Epidermal melanocyte (primary cell): ENCODE results near the gene RSPH9.
"Not testable (repeated sequence)": the region's sequence is repeated elsewhere in the genome, so short reads cannot be mapped to it uniquely, and the experiment has no call there.

Experiments used
- DNase-seq: peaks from one replicate; pipeline ENCODE4 v3.0.0; 2011; ENCODE audit warnings: low spot score; ENCODE audit not compliant: insufficient read length

Gene RSPH9

DNA sequence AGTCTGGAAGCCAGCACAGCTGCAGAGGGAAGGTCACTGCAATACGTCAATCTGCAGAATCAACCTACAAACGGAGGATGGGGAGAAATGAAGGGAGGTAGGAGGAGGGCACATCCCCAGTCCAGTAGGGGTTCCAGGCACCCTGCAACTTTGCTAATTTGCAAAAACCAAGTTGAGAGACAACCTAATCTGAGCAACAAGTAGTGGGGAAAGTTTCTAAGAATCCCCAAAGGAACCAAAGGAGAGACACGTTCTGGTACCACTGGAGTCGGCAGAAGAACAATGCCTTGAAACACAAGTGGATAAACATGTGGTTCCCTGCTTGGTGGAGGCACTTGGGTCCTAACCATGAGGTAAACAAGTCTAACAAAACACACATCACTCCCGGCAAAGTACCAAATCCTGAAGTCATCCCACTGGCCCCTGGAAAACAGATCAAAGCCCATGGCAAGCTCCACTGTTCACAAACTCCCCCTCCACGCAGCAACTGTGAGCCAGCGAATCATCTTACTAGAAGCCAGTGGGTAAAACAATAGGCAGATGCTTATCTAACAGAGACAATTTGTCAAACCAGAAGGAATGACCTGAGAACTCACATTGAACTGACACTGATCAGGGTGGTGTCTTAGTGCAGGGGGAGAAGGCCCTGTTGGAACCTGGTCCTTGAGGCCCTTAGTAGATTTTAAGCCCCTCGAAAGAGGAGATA, 38.0 kb downstream of the RSPH9 start:
- DNase-seq, result no peak

DNA sequence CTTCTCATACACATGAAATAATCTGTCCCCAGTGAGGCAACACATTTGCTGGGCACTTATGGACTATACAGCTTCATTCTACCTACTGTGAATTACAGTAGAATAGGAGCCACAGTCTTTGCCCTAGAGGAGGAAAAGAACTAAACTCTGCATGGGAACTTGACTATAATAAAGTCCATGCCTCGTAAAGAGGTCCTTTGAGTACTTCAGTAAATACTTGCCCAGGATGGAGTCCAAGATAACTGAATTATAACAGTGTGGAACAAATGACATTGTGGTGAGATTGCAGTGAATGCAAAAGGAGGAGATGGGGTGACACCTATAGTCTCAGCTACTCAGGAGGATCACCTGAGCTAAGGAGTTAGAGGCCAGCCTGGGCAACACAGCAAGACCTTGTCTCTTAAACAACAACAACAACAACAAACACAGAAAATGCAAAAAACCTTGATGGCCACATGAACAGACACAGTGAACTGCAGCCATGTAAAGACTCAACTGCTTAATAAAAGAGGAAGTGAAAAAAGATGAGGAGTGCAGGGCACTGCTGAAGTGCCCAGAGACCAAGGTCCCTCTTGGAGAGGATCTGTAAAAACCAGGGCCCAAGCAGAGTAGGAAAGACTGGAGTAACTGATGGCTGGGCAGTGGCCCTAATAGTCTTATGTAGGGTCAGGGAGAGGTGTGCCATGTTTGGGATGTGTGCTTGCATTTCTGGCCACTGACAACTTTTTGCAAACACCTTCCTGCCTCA, 39.0 kb downstream of the RSPH9 start:
- no peak for DNase-seq

DNA sequence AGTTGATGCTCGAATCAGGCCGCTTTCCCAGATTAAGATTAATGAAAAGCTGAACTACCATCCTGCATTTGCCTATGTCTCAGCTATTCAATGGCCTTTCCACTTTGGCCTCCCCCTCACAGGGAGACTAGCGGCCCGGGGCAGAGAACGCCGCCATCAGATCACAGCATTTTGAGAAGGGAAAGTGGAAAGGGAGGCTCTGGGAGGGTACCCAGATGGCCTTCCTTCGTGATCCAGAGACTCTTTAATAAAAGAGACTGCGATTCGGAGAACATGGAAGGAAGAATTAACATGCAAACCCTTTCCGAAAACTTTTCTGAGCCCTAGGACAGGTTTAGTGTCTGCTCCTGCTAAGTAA, 42.2 kb downstream of the RSPH9 start:
- no peak for DNase-seq

DNA sequence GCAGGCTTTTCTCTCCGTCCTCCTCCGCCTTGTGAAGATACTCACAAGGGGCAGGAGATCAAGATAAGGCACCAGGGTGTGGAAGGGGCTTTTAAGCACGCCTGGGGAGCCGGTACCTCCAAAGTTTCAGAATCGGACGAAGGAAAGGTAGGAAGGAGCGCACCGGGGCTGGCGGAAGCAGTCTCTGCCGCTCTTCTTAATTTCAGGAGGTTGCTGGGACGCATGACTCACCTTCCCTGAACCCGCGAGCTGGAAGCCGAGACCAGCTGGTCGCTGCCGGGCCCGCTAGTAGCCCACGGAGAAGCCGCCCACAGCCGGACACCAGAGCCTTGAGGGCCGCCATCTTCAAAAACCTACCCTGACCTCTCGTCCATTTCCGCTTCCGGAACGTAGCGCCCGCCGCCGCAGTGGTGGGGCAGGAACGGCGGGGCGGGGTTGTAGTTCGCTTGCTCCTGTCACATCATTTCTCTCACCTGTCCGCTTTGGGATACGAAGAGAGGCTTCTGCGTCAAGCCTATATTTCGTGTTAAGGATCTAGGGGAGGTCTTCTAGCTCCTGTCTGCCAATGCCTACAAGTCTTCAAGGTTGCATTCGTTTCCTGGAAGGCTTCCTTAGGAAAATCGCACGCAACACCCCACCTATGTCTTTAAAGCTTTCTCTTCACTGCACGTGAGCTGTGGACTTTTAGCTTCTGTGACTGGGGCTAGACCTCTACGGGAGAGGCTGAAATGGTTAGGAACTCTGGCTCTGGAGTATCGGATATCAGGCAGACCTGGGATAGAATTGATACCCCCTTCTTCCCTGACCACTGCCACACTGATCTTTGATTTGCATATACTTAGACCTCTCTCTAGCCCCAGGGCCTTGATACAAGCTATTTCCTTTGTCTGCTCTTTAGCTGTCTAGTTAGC, 42.9 kb downstream of the RSPH9 start, which contains the start of gene MRPS18A:
Gene MRPS18A, minus strand, starts transcription at position 355 of the 911 bp plus-strand sequence. Its CDS starts 12 bp downstream, at position 343.
- peak; percentile 85 for DNase-seq

DNA sequence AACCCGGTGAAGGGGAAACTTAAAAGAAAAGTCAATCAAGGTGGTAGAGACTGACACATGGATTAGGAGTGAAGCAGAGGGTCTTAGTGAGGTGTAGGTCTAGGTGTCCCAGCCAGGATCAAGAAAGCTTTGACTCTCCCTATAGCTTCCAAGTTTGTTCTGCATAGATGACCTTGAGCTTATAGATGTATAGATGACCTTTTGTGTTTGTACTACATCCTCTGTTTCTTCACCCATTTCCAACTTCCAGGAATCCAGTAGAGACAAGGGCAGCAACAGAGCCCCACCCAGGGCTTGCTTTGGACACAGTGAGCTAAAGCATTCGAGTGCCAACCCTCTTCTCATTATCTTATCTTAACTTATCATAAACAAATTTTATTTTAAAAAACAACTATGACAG, 44.6 kb downstream of the RSPH9 start:
- no peak for DNase-seq

DNA sequence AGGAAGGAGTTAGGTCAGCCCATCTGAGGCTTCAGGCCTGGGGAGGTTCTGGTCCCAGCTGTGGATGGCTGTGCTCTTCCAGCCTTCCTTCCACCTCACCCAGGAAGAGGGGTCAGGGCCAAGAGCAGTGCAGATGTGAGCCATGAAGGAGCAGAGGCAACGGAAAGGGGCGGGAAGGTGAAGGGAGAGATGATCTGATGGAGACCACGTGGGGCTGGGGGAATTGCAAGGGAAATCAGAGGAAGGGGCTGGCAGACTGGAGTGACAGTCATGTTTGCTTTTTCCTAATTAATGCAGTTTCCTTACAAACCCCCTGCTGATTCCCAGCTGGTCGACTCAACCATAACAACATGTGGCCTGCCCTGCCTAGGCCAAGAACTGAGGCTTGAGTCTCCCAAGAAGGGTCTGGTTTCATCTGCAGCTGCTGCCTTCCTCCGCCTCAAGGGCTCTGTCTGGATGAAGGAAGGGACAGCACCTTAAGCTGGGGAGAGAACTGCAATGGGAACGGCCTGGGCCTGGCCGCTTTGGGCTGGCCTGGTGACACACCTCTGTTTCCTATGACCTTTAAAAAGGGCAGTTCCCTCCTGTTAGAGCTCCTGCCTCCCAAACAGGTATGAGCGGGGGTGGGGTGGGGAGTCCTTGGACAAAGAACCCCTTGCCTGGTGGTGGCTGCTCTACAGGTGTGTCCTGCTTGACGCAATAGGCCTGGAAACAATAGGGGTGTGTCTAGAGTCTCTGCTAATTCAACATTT, 50.6 kb downstream of the RSPH9 start:
- no peak for DNase-seq

DNA sequence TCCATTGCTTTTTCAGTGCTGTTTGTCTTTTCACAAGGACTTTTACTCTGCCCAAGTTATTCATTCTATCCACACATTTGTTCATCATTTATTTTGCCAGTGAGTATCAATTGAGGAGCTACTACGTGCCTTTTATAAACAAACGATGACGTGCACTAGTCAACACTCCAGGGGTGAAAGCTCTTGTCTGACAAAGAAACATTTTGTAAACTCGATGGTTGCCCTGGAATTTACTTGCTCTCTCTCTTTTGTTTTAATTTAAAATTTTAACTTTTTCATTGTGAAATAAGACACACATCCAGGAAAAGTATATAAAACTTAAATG, 51.1 kb downstream of the RSPH9 start:
- DNase-seq, result no peak

DNA sequence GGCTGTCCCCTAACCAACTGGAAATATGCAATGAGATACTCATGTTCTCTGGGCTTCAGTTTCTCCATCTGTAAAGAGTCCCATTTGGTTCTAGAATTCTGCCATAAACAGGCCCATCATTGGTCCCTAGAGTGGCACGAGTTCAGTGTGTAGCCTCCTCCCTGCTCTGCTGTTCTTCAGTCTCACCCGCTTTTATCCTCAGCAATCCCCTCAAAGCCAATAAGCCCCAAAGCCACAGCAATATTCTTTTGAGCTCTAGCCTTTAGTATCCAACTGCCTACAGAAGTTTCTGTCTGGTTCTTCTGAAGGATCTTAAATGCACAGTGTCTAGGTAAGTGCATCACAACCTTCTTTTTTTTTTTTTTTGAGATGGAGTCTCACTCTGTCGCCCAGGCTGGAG, 52.6 kb downstream of the RSPH9 start:
- no peak for DNase-seq

DNA sequence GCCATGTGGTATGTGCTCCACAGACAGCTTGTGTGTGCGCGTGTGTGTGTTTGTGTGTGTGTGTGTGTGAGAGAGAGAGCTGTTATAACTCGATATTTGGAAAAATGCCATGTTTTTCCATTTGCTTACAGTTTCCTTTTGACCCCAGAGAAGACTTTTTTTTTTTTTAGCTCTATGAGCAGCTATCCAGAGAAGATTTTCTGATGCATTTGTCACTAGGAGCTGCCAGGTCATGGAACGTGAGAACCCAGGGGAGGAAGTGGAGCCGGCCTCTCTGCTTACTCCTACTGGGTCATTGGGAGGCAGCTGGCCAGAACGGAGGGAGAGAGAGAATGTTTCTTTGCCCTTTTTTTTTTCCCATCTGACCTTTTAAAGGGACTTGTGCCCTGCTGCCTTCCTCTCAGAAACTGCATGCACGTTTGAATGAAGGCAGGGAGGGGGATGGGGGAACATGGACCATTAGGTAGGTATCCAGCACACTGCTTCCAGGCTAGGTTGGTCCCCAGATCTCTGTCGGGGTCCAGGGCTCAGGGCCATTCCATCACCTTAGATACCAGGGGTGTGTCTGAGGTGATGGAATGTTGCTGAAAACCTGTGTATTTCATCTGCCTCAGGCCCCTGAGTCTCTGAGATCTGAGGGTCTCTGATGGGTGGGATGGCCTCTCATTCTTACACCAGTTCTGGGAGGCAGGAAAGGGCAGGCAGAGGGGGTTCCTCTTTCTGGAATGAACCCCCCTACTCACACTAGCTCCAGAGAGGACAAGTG, 53.9 kb downstream of the RSPH9 start:
- no peak for DNase-seq

DNA sequence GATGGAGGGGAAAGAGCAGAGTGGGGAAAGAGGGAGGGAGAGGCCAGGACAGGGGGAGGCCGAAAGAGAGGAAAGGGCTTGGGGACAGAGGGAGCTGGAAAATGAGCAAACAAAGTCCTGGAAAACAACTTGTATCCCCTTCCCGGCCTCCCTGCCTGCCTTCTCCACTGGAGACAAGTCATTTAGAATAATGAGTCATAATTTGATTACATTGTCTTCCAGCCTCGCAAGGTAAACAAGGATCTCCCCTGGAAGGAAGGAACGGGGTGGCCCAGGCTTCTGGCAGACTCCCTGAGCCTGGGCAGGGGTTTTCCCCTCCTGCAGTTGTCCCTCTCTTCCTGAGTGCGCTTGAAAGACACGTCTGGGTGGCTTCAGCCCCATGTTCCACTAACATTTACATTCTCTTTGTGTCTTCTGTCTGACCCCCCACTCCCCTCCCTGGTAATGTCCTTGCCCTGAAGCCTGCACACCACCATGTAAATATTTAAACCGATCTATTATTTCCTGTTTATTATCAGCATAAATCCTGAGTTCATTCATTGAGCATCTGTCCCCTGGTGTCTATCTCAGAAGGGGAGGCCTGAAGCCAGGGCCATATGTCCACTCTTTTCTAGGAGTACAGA, 54.8 kb downstream of the RSPH9 start:
- DNase-seq, result no peak

DNA sequence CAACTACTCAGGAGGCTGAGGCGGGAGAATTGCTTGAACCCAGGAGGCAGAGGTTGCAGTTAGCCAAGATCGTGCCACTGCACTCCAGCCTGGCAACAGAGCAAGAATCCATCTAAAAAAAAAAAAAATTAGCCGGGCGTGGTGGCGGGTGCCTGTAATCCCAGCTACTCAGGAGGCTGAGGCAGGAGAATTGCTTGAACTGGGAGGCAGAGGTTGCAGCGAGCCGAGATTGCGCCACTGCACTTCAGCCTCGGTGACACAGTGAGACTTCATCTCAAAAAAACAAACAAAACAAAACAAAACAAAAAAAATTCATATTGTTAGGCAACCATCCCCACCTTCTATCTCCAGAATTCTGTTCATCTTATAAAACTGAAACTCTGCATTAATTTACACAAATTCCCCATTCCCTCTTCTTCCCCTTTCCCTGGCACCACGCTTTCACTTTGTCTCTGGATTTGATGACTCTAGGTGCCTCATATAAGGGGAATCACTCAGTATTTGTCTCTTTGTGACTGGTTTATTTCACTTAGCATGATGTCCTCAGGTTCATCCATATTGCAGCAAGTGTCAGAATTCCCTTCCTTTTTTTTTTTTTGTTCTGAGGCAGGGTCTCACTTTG, 56.2 kb downstream of the RSPH9 start:
- DNase-seq, result not testable (repeated sequence)

DNA sequence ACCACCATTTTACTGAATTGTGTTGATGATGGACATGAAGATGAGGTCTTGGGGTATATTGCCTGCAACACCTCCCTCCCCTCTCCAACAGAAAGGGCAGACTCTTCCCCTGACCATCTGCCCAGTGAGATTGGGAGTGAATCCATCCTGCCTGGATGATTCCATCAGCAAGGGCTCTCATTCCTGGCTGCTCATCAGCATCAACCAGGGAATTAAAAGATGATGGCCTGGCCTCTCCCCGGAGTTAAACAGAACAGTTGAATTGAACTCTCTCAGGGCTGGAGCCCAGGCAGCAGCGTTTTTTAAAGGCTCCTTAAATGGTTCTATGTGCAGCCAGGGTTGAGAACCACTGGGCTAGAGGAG, 57.3 kb downstream of the RSPH9 start:
- no peak for DNase-seq

DNA sequence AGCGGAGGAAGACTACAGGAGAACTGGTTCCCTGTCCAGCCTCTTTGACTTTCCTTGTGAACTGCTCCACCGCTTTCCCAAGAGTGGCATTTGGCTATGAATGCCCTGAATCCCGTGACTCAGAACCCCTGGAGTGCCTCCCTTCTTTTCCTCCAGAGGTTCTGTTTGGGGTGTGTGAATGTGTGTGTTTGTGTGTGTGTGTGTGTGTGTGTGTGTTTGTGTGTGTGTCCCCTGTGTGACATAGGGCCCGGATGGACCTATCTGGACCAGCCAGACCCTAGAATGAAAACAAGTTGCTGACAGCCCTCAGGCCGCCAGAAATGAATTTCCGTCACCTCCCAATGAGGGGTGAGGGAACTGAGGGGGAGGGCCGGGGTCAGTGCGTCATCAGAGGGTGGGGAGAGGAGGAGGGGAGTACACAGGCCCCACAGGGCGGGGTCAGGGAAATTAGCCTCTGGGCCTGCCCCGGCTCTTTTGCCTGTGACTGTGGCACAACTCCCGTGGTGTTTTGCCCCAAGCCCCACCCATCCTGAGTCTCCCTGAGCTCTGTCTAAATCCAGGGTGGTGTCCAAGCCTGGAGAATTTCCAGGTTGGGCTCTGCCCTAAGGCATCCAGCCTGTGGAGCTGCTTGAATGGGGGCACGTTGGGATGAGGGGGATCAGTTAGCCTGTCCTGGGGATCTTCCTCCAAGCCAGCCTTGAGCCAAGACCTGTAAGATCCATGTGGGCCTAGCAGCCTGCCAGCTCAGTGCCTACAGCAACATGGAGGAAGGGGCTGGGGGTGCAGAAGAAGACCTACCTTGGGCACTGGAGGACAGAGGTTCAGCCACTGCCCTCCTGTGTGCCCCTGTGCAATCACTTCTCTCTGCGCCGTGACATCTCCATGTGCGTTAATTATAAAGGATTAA, 58.0 kb downstream of the RSPH9 start:
- DNase-seq, result peak; percentile 90

DNA sequence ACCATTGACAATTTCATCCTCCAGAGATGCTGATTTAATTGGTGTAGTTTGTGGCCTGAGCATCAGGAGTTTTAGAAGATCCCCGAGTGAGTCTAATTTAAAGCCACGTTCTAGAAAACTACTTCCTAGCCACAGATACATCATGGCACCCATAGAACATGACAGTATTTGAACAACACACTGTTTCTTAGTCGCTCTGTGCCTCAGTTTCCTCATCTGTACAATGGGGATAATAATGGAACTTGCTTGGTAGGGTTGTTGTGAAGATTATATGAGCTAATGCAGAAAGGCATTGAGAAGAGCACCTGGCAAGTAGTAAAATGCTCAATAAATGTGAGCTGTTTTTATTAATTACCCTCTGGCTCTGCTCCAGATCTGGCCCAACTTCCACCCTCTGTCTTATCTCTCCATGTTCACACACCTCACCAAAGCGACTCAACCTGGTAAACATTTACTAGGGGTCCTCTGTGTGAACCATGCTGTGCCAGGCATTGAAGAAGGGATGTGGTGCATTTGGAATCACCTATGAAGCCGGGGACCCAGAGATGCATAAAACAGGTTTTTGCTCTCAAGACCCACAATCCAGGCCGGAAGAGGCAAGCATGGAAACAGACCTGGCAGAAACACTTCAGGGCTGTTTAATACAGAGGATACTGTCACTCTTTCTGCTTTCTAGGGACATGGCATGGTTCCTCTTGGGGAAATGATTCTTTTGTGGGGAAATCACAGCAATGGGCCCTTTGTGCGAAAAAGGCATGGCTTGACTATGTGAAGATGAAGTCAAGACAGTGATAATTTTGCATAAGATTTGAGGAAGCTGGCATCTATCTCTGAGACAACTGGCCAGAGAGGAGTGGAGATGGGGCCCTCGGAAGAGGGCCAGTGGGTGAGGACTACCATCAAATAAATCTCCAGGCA, 58.9 kb downstream of the RSPH9 start:
- DNase-seq, result no peak

DNA sequence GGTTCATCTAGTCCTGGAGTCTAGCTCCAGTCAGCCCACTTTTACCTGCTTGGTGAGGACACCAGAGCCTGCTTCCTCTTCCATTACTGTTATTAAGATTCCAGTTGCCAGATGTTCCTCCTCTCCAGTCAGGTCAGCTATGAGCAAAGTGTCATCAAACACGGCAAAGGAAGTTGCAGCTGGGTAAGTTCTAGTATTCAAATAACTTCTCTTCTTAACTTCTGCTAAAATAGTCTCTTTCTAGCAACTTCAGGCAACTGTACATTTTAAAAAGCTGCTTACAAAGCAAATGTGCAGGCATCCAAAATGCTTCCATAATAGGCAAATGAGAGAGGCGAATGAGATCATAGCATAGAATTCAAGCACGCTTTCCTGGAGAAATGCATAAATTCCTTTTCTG, 61.2 kb downstream of the RSPH9 start:
- DNase-seq, result no peak

DNA sequence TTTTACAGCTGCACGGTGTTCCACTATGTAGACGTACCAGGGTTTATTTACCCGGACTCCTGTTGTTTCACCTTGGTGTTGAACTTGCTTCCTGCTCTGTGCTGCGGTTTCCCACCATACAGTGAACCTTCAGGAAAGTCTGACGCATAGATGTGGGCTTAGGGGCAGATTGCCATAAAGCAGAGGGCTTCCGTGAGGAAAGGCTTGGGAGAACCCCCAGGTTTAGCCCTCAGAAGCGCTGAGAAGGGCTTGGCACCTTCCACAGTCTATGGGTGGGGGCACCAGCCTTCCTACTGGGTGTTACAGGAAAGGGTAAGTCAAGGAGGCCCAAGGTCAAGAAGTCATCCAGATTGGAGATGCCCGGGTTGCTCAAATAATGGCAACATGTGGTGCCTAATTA, 62.0 kb downstream of the RSPH9 start:
- DNase-seq, result no peak

DNA sequence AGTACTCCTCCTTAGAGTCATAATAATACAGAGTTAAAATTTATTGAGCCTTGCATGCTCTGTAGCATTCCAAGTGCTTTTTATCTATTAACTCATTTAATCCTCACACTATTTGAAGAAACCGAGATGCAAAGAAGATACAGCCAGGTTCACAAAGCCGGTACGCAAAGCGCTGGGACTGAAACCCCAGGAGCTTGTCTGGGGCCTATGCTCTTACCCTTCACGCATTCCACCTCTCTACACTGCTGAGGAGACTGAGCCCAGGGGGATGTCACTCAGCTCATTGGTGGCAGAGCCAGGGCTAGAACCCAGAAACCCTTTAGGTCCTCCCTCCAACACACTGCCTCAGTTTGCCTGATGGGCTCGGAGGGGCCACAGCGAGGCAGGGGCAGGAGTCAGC, 62.4 kb downstream of the RSPH9 start:
- DNase-seq, result no peak

DNA sequence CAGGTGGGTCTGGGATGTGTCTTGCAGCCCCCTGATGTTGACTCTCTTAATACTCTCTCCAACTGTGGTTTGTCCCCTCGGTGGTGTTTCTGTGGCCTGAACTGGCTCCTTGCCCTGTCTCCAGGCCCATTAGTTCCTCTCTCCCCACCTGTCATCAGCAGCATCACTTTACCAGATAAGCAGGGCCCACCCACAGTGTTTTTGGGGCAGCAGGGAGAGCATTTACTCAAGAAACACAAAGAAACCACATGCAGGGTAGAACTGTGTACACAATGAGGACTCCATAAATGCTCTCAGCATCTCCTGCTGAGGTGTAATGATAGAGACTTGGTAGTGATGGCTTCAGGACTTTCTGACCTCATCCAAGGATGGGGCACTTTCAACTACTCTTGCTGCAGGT, 62.9 kb downstream of the RSPH9 start:
- DNase-seq, result no peak
